Esophagus muscularis mucosa (tissue), 4 donors: Measurements from ENCODE around the gene STAMBPL1. TPM values are rescaled to one million over a fixed set of nuclear protein-coding genes. Genes with fewer than 3 reads are reported as not detected.
A peak's percentile ranks its signal among the peaks of the same experiment; 100 is the strongest.

Experiments
- DNase-seq: peaks from one replicate; pipeline ENCODE4 v3.0.0-alpha.2; 2017; ENCODE audit errors: extremely low spot score
- H3K27ac ChIP-seq, 4 donors: fragments of 200-600 bp; sonication (generic); replicated peaks in 1 of 4; 1 replicate in 3 of 4; 2 replicates in 1 of 4; pipeline ENCODE4 v1.5.1; 2016 to 2019; ENCODE audit warnings: mild to moderate bottlenecking in 1 of 4
- H3K27me3 ChIP-seq, 4 donors: fragments of 200-600 bp; sonication (generic); one replicate each; pipeline versions ENCODE4 v1.5.1 to v1.6.0; 2016 to 2019
- H3K36me3 ChIP-seq, 4 donors: fragments of 200-600 bp; sonication (generic); one replicate each; pipeline ENCODE4 v1.5.1; 2016 to 2019
- H3K4me1 ChIP-seq, 4 donors: fragments of 200-600 bp; sonication (generic); one replicate each; pipeline ENCODE4 v1.5.1; 2016 to 2019
- H3K4me3 ChIP-seq, 4 donors: fragments of 200-600 bp; sonication (generic); 1 replicate in 2 of 4; 2 replicates in 2 of 4; pipeline ENCODE4 v1.5.1; 2016 to 2019; ENCODE audit warnings: mild to moderate bottlenecking in 4 of 4, moderate library complexity in 1 of 4
- H3K9me3 ChIP-seq, 4 donors: fragments of 200-600 bp; sonication (generic); 1 replicate in 3 of 4; 2 replicates in 1 of 4; pipeline ENCODE4 v1.5.1; 2016 to 2019
- CTCF ChIP-seq, 3 experiments: fragments of 200-600 bp in 2 of 3; fragments of 450-650 bp in 1 of 3; sonication (generic) in 2 of 3; IDR thresholded peaks; one replicate each; pipeline ENCODE4 v1.5.1; 2017 to 2019; ENCODE audit warnings: antibody characterized with exemption in 3 of 3, mild to moderate bottlenecking in 2 of 3, moderate library complexity in 1 of 3
- EP300 ChIP-seq: sonication (generic); formaldehyde crosslinking; IDR thresholded peaks from one replicate; pipeline ENCODE4 v1.6.1; 2017; ENCODE audit warnings: antibody characterized with exemption
- POLR2A ChIP-seq: fragments of 450-650 bp; IDR thresholded peaks from one replicate; pipeline ENCODE4 v1.6.1; 2017; ENCODE audit warnings: antibody characterized with exemption, moderate library complexity, mild to moderate bottlenecking, low read depth
- POLR2AphosphoS5 ChIP-seq, 2 donors: sonication (generic); formaldehyde crosslinking; IDR thresholded peaks; one replicate each; pipeline ENCODE4 v1.6.1; 2017; ENCODE audit warnings: antibody characterized with exemption in 2 of 2
- WGBS: methylation state at CpG from one replicate; pipeline ENCODE4 v1.1.5; 2018; 5-methylcytosine and 5-hydroxymethylcytosine counted together
- intact Hi-C: fragments of 100-400 bp; cut with DNase I; formaldehyde crosslinking; loops from one replicate; pipeline ENCODE4 v1.15.1; 2023
- total RNA-seq, 4 donors: library from RNA; depleted of rRNA; stranded (reverse); fragments of >200 nt; gene quantifications; one replicate each; pipeline versions ENCODE4 v1.1.0 to v1.2.1, GENCODE V29; 2016

Gene STAMBPL1
- total RNA-seq, 4 donors from 2014 or later: 8.6 to 27.4 (median 14.7) TPM

- intact Hi-C loops: no loop called here
- Histone ChIP-seq H3K27ac (no peak overlapping the region), H3K4me1 (peaks cover 5 to 47% (median 33%) of the 10 kb centered on the region in 4 donors), H3K36me3 (no peaks in the 10 kb centered on the region), H3K4me3 (no peak overlapping the region), H3K27me3 (no peaks in the 10 kb centered on the region), H3K9me3 (no peaks in the 10 kb centered on the region)
- TF ChIP-seq EP300 (no peak), CTCF (IDR thresholded peaks at IDR 0.05) (peak in 1 of 3 experiments; percentile 8)
- no peak for DNase-seq
- 81% methylated on average over 2 of the region's 2 CpGs for WGBS
These were observed 83.3 kb downstream of the STAMBPL1 start for GRCh38 chr10:88963318-88963717.

GRCh38 chr10:88964360-88964759 lies 84.3 kb downstream of the STAMBPL1 start:
- no peak overlapping the region for H3K4me3 ChIP-seq
- H3K9me3 ChIP-seq: no peaks in the 10 kb centered on the region
- 100% methylated on average over 1 of the region's 1 CpG for WGBS
- DNase-seq: no peak
- peak overlapping the region in 1 of 4 donors; percentile 5 for H3K27ac ChIP-seq
- no peaks in the 10 kb centered on the region for H3K27me3 ChIP-seq
- TF ChIP-seq EP300 (no peak), POLR2AphosphoS5 (IDR thresholded peaks at IDR 0.05) (no peak), POLR2A (no peak), CTCF (IDR thresholded peaks at IDR 0.05) (no peak)
- no peaks in the 10 kb centered on the region for H3K36me3 ChIP-seq
- intact Hi-C loops: no loop called here
- peaks cover 8 to 58% (median 44%) of the 10 kb centered on the region in 4 donors for H3K4me1 ChIP-seq

GRCh38 chr10:88964869-88965415 lies 84.9 kb downstream of the STAMBPL1 start:
- peaks cover 8 to 64% (median 47%) of the 10 kb centered on the region in 4 donors for H3K4me1 ChIP-seq
- H3K9me3 ChIP-seq: no peaks in the 10 kb centered on the region
- TF ChIP-seq POLR2AphosphoS5 (IDR thresholded peaks at IDR 0.05): no peak
- no peak for TF ChIP-seq POLR2A
- no peak for TF ChIP-seq CTCF (IDR thresholded peaks at IDR 0.05)
- no peak for TF ChIP-seq EP300
- H3K4me3 ChIP-seq: no peak overlapping the region
- H3K27me3 ChIP-seq: no peaks in the 10 kb centered on the region
- H3K36me3 ChIP-seq: no peaks in the 10 kb centered on the region
- intact Hi-C loops: no loop called here
- 60% methylated on average over 3 of the region's 3 CpGs for WGBS
- peak overlapping the region in 1 of 4 donors; percentile 5 for H3K27ac ChIP-seq
- no peak for DNase-seq

- no peaks in the 10 kb centered on the region for H3K9me3 ChIP-seq
- peaks cover 14 to 72% (median 60%) of the 10 kb centered on the region in 4 donors for H3K4me1 ChIP-seq
- DNase-seq: no peak
These were observed 86.8 kb downstream of the STAMBPL1 start for GRCh38 chr10:88966797-88967196.

More at GRCh38 chr10:88966797-88967196, 86.8 kb downstream of the STAMBPL1 start:
- Histone ChIP-seq H3K36me3 (no peaks in the 10 kb centered on the region), H3K27me3 (no peaks in the 10 kb centered on the region), H3K4me3 (no peak overlapping the region), H3K27ac (peak overlapping the region; percentile 45 to 79 (median 76))
- intact Hi-C loops: no loop called here
- no peak for TF ChIP-seq CTCF (IDR thresholded peaks at IDR 0.05)
- TF ChIP-seq EP300: no peak
- no peak for TF ChIP-seq POLR2AphosphoS5 (IDR thresholded peaks at IDR 0.05)
- no peak for TF ChIP-seq POLR2A
- WGBS: 39% methylated on average over 3 of the region's 3 CpGs
